Tibial nerve (tissue), 4 donors: Measurements from ENCODE around the gene JAGN1.

Experiments used
- CTCF ChIP-seq, 5 experiments: fragments of 200-600 bp in 3 of 5; fragments of 450-650 bp in 2 of 5; sonication (generic) in 3 of 5; IDR thresholded peaks; one replicate each; pipeline ENCODE4 v1.5.1; 2016 to 2019; ENCODE audit warnings: antibody characterized with exemption in 5 of 5, mild to moderate bottlenecking in 3 of 5, moderate library complexity in 2 of 5
- EP300 ChIP-seq, 2 donors: sonication (generic); formaldehyde crosslinking; IDR thresholded peaks; one replicate each; pipeline ENCODE4 v1.6.1; 2017; ENCODE audit warnings: antibody characterized with exemption in 2 of 2, mild to moderate bottlenecking in 1 of 2
- POLR2A ChIP-seq, 2 donors: fragments of 450-650 bp; IDR thresholded peaks; one replicate each; pipeline ENCODE4 v1.6.1; 2017; ENCODE audit warnings: antibody characterized with exemption in 2 of 2, mild to moderate bottlenecking in 2 of 2, moderate library complexity in 2 of 2

GRCh38 chr3:9908286-9908685 is 17.9 kb downstream of the JAGN1 start:
- no peak for TF ChIP-seq POLR2A (IDR thresholded peaks at IDR 0.05)
- TF ChIP-seq CTCF (IDR thresholded peaks at IDR 0.05), result no peak
- TF ChIP-seq EP300 (IDR thresholded peaks at IDR 0.05), result no peak
